Astrocyte (in vitro differentiated cells and primary cell): Measurements from ENCODE around the gene DENND10.

Experiments
- CTCF ChIP-seq: IDR thresholded peaks from 2 replicates; pipeline ENCODE4 v1.5.1; 2011; ENCODE audit warnings: low read depth, mild to moderate bottlenecking, inconsistent platforms, low read length, moderate library complexity; ENCODE audit not compliant: insufficient read depth
- EZH2 ChIP-seq: IDR thresholded peaks from 2 replicates; pipeline ENCODE4 v1.6.1; 2012; ENCODE audit warnings: mild to moderate bottlenecking, low read length, inconsistent platforms; ENCODE audit not compliant: insufficient read depth

GRCh38 chr10:119135513-119135881 is 31.6 kb downstream of the DENND10 start:
- no peak for TF ChIP-seq CTCF
- TF ChIP-seq EZH2 = no peak
